SU-DHL-6 (cell line): ENCODE results near the gene CUX1.

Source experiments
- H2AFZ ChIP-seq: fragments of 200-600 bp; sonication (generic); 2 replicates; pipeline ENCODE4 v1.6.1; 2014; ENCODE audit warnings: low read depth, mild to moderate bottlenecking, moderate library complexity, mixed read lengths, antibody characterized with exemption, low read length; ENCODE audit not compliant: severe bottlenecking
- H3F3A ChIP-seq: fragments of 200-600 bp; shearing (Covaris generic); 2 replicates; pipeline ENCODE4 v1.6.0; 2016; ENCODE audit warnings: antibody characterized with exemption, mild to moderate bottlenecking; ENCODE audit not compliant: insufficient read depth
- H3K27ac ChIP-seq: fragments of 200-600 bp; sonication (generic); 2 replicates; pipeline ENCODE4 v1.5.1; 2016; ENCODE audit warnings: low read depth, mild to moderate bottlenecking, low read length, moderate library complexity, mixed read lengths
- H3K27me3 ChIP-seq: fragments of 200-600 bp; sonication (generic), shearing (Covaris generic); 2 replicates; pipeline ENCODE4 v1.6.0; 2014; ENCODE audit warnings: mild to moderate bottlenecking, low read length
- H3K36me3 ChIP-seq: fragments of 200-600 bp; sonication (generic); 2 replicates; pipeline ENCODE4 v1.6.1; 2014; ENCODE audit warnings: mild to moderate bottlenecking, low read length, mixed read lengths
- H3K4me2 ChIP-seq: fragments of 300-600, 200-600 bp; shearing (Covaris generic), sonication (generic); 2 replicates; pipeline ENCODE4 v1.6.0; 2014; ENCODE audit warnings: low read length, low read depth, mild to moderate bottlenecking; ENCODE audit not compliant: poor library complexity, severe bottlenecking
- H3K4me3 ChIP-seq: fragments of 200-600 bp; sonication (generic); 2 replicates; pipeline ENCODE4 v1.5.1; 2014; ENCODE audit warnings: antibody characterized with exemption, low read length, mild to moderate bottlenecking, mixed read lengths; ENCODE audit not compliant: insufficient read depth, poor library complexity, severe bottlenecking
- H3K79me2 ChIP-seq: fragments of 200-600 bp; sonication (generic); 2 replicates; pipeline ENCODE4 v1.6.1; 2014; ENCODE audit warnings: mild to moderate bottlenecking, low read length, moderate library complexity; ENCODE audit not compliant: insufficient read depth
- H3K9ac ChIP-seq: fragments of 200-600 bp; sonication (generic); 2 replicates; pipeline ENCODE4 v1.7.0; 2014; ENCODE audit warnings: mild to moderate bottlenecking, low read length
- H3K9me2 ChIP-seq: fragments of 200-600 bp; sonication (generic); replicated peaks from 2 replicates; pipeline ENCODE4 v1.6.1; 2014; ENCODE audit warnings: low read length; ENCODE audit not compliant: insufficient read depth
- H3K9me3 ChIP-seq: fragments of 200-600 bp; sonication (generic); 2 replicates; pipeline ENCODE4 v1.6.1; 2014; ENCODE audit warnings: low read length, mixed read lengths; ENCODE audit not compliant: insufficient read depth
- H4K20me1 ChIP-seq: fragments of 200-600 bp; sonication (generic); 2 replicates; pipeline ENCODE4 v1.6.1; 2014; ENCODE audit warnings: low read depth, mild to moderate bottlenecking, antibody characterized with exemption, low read length, moderate library complexity, mixed read lengths
- EZH2phosphoT487 ChIP-seq: fragments of 200-600 bp; sonication (generic), shearing (Covaris generic); conservative IDR thresholded peaks from 2 replicates; pipeline ENCODE4 v1.6.1; 2018; ENCODE audit warnings: mild to moderate bottlenecking, antibody characterized with exemption, low read length, moderate library complexity, mixed read lengths
- TF ChIP-seq, protein P1 (sequence below): fragments of 200-600 bp; sonication (generic); IDR thresholded peaks from one replicate; pipeline ENCODE4 v1.5.1; 2017; ENCODE audit warnings: antibody characterized with exemption, mild to moderate bottlenecking, low read length, moderate library complexity; ENCODE audit not compliant: insufficient read depth, poor library complexity, severe bottlenecking

Gene CUX1

DNA sequence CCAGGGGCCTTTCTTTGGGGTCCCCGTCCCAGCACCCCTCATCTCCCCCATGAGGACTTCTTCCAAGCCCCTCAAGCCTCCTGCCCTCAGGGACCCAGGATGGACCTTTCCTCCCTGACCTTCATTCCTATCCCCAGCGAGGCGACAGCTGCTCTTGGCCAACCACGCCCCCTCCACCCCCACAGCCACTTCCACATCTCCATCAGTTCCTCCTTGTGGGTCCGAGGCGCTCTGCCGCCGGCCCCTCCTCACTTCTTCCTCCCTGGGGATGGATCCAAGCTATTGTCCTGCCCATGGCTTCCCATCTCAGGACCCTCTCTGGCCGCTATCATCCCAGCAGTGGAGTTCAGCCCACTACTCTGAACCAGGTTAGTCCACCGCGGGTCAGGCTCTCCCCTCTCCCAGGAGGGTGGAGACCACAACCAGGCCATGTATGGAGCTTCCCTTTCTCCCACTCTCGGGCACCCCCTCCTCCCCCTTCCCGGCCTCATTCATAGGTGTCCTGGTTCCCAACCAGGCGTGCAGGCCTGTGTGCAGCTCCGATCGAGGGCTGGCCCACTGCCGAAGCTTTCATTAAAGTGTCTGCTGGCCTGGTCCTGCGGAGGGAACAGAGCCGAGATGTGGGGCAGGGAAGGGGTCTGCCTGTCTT is 467.6 kb downstream of the CUX1 start:
- H3K79me2 ChIP-seq: peaks cover 23% of the 10 kb centered on the region

DNA sequence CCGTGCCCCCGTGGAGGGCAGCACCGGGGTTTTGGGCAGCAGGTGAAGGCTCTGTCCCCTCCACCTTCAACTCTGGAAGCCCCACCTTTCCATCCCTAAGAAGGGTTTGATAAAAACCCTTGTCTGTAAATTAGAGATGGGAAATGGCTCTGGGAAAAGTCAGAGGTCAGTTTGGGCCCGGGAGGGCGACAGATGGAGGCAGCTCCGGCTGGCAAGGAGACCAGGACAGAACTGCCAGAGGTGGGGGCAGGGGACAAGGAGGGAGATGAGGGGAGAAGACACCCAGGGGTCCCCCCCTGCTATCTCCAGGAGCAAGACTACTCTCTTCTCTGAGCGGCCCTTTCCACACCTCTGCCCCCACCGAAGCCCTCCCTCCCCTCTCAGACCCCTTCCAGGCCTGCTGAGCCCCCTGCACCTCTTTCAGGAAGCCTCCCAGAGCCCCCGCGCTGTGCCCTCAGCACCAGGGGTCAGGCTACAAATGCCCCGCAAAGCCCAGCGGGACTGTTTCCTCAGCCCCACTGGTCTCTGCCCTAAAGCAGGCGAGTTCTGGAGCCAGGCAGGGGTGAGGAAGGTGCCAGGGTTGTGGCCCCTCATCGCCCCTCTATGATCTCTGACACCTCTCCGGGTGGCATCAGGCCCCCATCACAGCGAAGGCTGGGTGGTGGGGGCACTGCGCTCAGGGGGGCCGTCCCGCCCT is 468.3 kb downstream of the CUX1 start:
- Histone ChIP-seq H3K9ac (peak overlapping the region; percentile 81), H3K4me3 (peak overlapping the region; percentile 68), H2AFZ (no peak overlapping the region), H3F3A (peaks cover 37% of the 10 kb centered on the region), H4K20me1 (no peaks in the 10 kb centered on the region), H3K36me3 (no peaks in the 10 kb centered on the region), H3K27me3 (no peaks in the 10 kb centered on the region), H3K9me2 (no peaks in the 10 kb centered on the region), H3K27ac (peak overlapping the region; percentile 85), H3K79me2 (peaks cover 26% of the 10 kb centered on the region), H3K9me3 (no peaks in the 10 kb centered on the region), H3K4me2 (peak overlapping the region; percentile 80)
- TF ChIP-seq, protein P1, sequence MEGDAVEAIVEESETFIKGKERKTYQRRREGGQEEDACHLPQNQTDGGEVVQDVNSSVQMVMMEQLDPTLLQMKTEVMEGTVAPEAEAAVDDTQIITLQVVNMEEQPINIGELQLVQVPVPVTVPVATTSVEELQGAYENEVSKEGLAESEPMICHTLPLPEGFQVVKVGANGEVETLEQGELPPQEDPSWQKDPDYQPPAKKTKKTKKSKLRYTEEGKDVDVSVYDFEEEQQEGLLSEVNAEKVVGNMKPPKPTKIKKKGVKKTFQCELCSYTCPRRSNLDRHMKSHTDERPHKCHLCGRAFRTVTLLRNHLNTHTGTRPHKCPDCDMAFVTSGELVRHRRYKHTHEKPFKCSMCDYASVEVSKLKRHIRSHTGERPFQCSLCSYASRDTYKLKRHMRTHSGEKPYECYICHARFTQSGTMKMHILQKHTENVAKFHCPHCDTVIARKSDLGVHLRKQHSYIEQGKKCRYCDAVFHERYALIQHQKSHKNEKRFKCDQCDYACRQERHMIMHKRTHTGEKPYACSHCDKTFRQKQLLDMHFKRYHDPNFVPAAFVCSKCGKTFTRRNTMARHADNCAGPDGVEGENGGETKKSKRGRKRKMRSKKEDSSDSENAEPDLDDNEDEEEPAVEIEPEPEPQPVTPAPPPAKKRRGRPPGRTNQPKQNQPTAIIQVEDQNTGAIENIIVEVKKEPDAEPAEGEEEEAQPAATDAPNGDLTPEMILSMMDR: peak; percentile 8
- TF ChIP-seq EZH2phosphoT487: no peak

More for the DNA sequence above, 467.6 kb downstream of the CUX1 start:
- Histone ChIP-seq H3K4me2 (peak overlapping the region; percentile 80), H3F3A (peaks cover 34% of the 10 kb centered on the region), H3K27ac (peak overlapping the region; percentile 85), H3K36me3 (no peaks in the 10 kb centered on the region), H3K9ac (peak overlapping the region; percentile 81), H3K27me3 (no peaks in the 10 kb centered on the region), H3K4me3 (peak overlapping the region; percentile 68), H3K9me2 (no peaks in the 10 kb centered on the region), H4K20me1 (no peaks in the 10 kb centered on the region), H3K9me3 (no peaks in the 10 kb centered on the region), H2AFZ (no peak overlapping the region)
- TF ChIP-seq, protein P1: no peak
- no peak for TF ChIP-seq EZH2phosphoT487

DNA sequence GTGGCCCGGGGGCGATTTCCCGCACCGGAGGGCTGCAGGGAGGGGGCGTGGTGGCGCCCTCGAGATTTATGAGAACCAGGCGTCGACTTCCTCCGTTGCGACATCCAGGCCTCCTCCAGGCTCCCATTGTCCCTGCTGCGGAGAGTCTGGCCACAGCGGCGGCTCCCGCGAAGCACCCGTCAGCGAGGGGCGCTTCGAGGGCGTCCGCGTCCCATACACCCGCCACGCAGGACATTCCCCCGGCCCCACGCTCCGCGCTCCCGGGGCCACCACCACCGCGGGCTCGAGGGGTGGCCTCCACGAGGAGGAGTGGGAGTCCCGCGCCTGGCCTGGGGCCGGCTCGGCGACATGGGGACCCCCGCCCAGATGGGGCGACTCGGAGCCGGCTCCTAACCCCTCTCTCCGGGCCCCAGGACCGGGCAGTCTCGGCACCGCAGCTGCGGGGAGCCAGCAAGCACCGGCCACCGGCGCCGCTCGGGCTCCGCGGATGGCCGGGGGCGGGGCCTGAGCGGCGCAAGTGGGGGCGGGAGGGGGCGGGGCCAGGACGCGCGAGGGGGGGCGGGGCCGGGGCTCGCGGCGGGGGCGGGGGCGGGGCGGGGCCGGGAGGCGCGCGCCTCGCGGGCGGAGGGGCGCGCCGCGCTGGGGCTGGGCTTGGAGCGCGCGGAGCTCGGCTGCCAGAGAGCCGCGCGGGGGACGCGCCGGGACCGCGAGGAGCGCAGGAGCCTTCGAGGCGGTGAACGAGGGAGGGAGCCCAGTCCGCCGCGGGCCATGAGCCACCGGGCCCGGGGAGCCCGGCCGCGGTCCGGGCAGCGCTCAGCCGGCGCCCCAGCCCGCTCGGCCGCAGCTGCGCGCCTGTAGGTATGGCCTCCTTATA is 469.0 kb downstream of the CUX1 start, which contains the start of gene SH2B2:
TSS of gene SH2B2 (plus strand) at position 632 of the 874 bp plus-strand sequence. CDS start 13,683 bp downstream, outside the sequence.
- peak within 1 kb of the TSS; percentile 88 for H3K4me2 ChIP-seq
- H3K27me3 ChIP-seq: no peaks in the 10 kb centered on the region
- peaks cover 34% of the 10 kb centered on the region for H3K79me2 ChIP-seq
- H3K4me3 ChIP-seq: peak within 1 kb of the TSS; percentile 71
- no peak for TF ChIP-seq EZH2phosphoT487
- TF ChIP-seq, protein P1: peak; percentile 5
- no peaks in the 10 kb centered on the region for H3K9me2 ChIP-seq
- H3K36me3 ChIP-seq: no peaks in the 10 kb centered on the region
- peak within 1 kb of the TSS; percentile 81 for H3K9ac ChIP-seq
- H4K20me1 ChIP-seq: no peaks in the 10 kb centered on the region
- no peaks in the 10 kb centered on the region for H3K9me3 ChIP-seq
- H3K27ac ChIP-seq: peak within 1 kb of the TSS; percentile 93
- no peak within 1 kb of the TSS for H2AFZ ChIP-seq
- peaks cover 45% of the 10 kb centered on the region for H3F3A ChIP-seq
